CD14-positive monocyte (primary cell): ENCODE data around the gene UBL5. TPM values are rescaled to one million over a fixed set of nuclear protein-coding genes. Genes with fewer than 3 reads are reported as not detected.

Experiments
- DNase-seq, 3 donors: peaks; one replicate each; pipeline ENCODE4 v3.0.0-alpha.2; 2011 to 2022
- H2AFZ ChIP-seq: 2 replicates; pipeline ENCODE4 v1.6.0; 2012; ENCODE audit warnings: mild to moderate bottlenecking, low read depth, low read length, inconsistent platforms; ENCODE audit not compliant: insufficient read depth, poor library complexity, severe bottlenecking
- H3K27ac ChIP-seq, 2 donors: 1 replicate in 1 of 2; 2 replicates in 1 of 2; pipeline ENCODE4 v1.5.1; 2012 to 2013; ENCODE audit warnings: low read length in 2 of 2, control low read depth in 1 of 2, inconsistent platforms in 1 of 2, low read depth in 1 of 2, mild to moderate bottlenecking in 1 of 2
- H3K27me3 ChIP-seq, 2 donors: one replicate each; pipeline versions ENCODE4 v1.6.0 to v1.6.1; 2011 to 2013; ENCODE audit warnings: low read length in 2 of 2; ENCODE audit not compliant: control insufficient read depth in 2 of 2, insufficient read depth in 2 of 2
- H3K36me3 ChIP-seq, 2 donors: replicated peaks in 1 of 2; 1 replicate in 1 of 2; 2 replicates in 1 of 2; pipeline versions ENCODE4 v1.5.1 to v1.6.1; 2012 to 2013; ENCODE audit warnings: low read length in 2 of 2, control low read depth in 1 of 2, inconsistent platforms in 1 of 2, mild to moderate bottlenecking in 1 of 2; ENCODE audit not compliant: insufficient read depth in 2 of 2, control insufficient read depth in 1 of 2
- H3K4me1 ChIP-seq, 2 donors: 1 replicate in 1 of 2; 2 replicates in 1 of 2; pipeline versions ENCODE4 v1.5.1 to v1.6.1; 2012 to 2013; ENCODE audit warnings: low read length in 2 of 2, control low read depth in 1 of 2, inconsistent platforms in 1 of 2, mild to moderate bottlenecking in 1 of 2, moderate library complexity in 1 of 2; ENCODE audit not compliant: insufficient read depth in 2 of 2, control insufficient read depth in 1 of 2
- H3K4me2 ChIP-seq: replicated peaks from 2 replicates; pipeline ENCODE3; 2012; ENCODE audit warnings: low read length, moderate library complexity, mild to moderate bottlenecking; ENCODE audit not compliant: poor library complexity, severe bottlenecking; ENCODE audit errors: extremely low read depth
- H3K4me3 ChIP-seq, 3 experiments: fragments of 200-600 bp in 1 of 3; sonication (generic) in 1 of 3; replicated peaks in 1 of 3; 1 replicate in 2 of 3; 2 replicates in 1 of 3; pipeline ENCODE4 v1.5.1; 2011 to 2013; ENCODE audit warnings: low read length in 3 of 3, mild to moderate bottlenecking in 3 of 3, control low read depth in 2 of 3, low read depth in 2 of 3, inconsistent platforms in 1 of 3, moderate library complexity in 1 of 3
- H3K79me2 ChIP-seq: 2 replicates; pipeline ENCODE4 v1.6.0; 2012; ENCODE audit warnings: mild to moderate bottlenecking, control low read depth, inconsistent platforms, low read length, moderate library complexity; ENCODE audit not compliant: insufficient read depth
- H3K9ac ChIP-seq: 2 replicates; pipeline ENCODE4 v1.6.0; 2017; ENCODE audit warnings: low read length, mild to moderate bottlenecking; ENCODE audit not compliant: insufficient read depth, poor library complexity, severe bottlenecking
- H3K9me3 ChIP-seq, 2 donors: replicated peaks in 1 of 2; 1 replicate in 1 of 2; 2 replicates in 1 of 2; pipeline versions ENCODE4 v1.5.1 to v1.6.1; 2012 to 2013; ENCODE audit warnings: low read length in 2 of 2, control low read depth in 1 of 2; ENCODE audit not compliant: control insufficient read depth in 1 of 2, insufficient read depth in 1 of 2
- H4K20me1 ChIP-seq: 2 replicates; pipeline ENCODE4 v1.6.0; 2012; ENCODE audit warnings: mild to moderate bottlenecking, low read length, control low read depth, moderate library complexity; ENCODE audit not compliant: insufficient read depth
- H3K27ac Mint-ChIP-seq, 7 donors: one replicate each; pipeline ENCODE4 v1.8.0; 2020; ENCODE audit warnings: mild to moderate bottlenecking in 7 of 7, mixed read lengths in 7 of 7, moderate library complexity in 6 of 7, inconsistent platforms in 2 of 7
- H3K27me3 Mint-ChIP-seq, 3 donors: one replicate each; pipeline ENCODE4 v1.8.0; 2021 to 2022; ENCODE audit warnings: low read depth in 3 of 3, mild to moderate bottlenecking in 3 of 3, mixed read lengths in 3 of 3, moderate library complexity in 3 of 3, inconsistent platforms in 1 of 3
- H3K36me3 Mint-ChIP-seq, 2 donors: one replicate each; pipeline ENCODE4 v1.8.0; 2020; ENCODE audit warnings: mixed read lengths in 2 of 2, inconsistent platforms in 1 of 2, mild to moderate bottlenecking in 1 of 2
- H3K4me1 Mint-ChIP-seq: one replicate; pipeline ENCODE4 v1.8.0; 2020; ENCODE audit warnings: mild to moderate bottlenecking, mixed read lengths
- H3K4me3 Mint-ChIP-seq, 2 donors: one replicate each; pipeline ENCODE4 v1.8.0; 2020; ENCODE audit warnings: mild to moderate bottlenecking in 2 of 2, mixed read lengths in 2 of 2, moderate library complexity in 1 of 2
- H3K9me3 Mint-ChIP-seq, 7 donors: one replicate each; pipeline ENCODE4 v1.8.0; 2020 to 2022; ENCODE audit warnings: mixed read lengths in 7 of 7, mild to moderate bottlenecking in 6 of 7, moderate library complexity in 6 of 7, inconsistent platforms in 2 of 7
- CTCF ChIP-seq: fragments of 200-600 bp; IDR thresholded peaks from one replicate; pipeline ENCODE4 v1.8.0; 2022; ENCODE audit warnings: antibody characterized with exemption, mild to moderate bottlenecking
- WGBS: methylation state at CpG from one replicate; pipeline ENCODE4 v1.1.5; 2013; ENCODE audit warnings: missing lambda C conversion rate; ENCODE audit not compliant: insufficient coverage; 5-methylcytosine and 5-hydroxymethylcytosine counted together
- intact Hi-C, 2 donors: fragments of 100-400 bp; cut with micrococcal nuclease; formaldehyde crosslinking; loops; one replicate each; pipeline versions ENCODE4 v1.15.0 to v1.15.1; 2023
- polyA plus RNA-seq, 3 donors: library from polyadenylated mRNA; depleted of rRNA in 1 of 3; unstranded in 2 of 3; stranded (reverse) in 1 of 3; fragments of 300-500 nt in 2 of 3; fragments of >200 nt in 1 of 3; fragmentation: Illumina TruSeq in 2 of 3; gene quantifications; 1 replicate in 2 of 3; 2 replicates in 1 of 3; pipeline ENCODE4 v1.2.3, GENCODE V29; 2012 to 2021

Gene UBL5
- polyA plus RNA-seq, 3 donors, result 713 to 783 (median 728) TPM

- Mint-ChIP-seq H3K27ac (peak overlapping the region; percentile 93 to 98 (median 96)), H3K9me3 (no peaks in the 10 kb centered on the region), H3K27me3 (peaks cover 0 to 2% (median 0%) of the 10 kb centered on the region in 3 donors), H3K4me1 (peaks cover 22% of the 10 kb centered on the region), H3K36me3 (no peaks in the 10 kb centered on the region), H3K4me3 (peak overlapping the region; percentile 89 to 94)
- Histone ChIP-seq H4K20me1 (no peaks in the 10 kb centered on the region), H3K4me2 (peak overlapping the region; percentile 85), H2AFZ (peak overlapping the region; percentile 77), H3K9me3 (no peaks in the 10 kb centered on the region), H3K9ac (peak overlapping the region; percentile 76), H3K27me3 (no peaks in the 10 kb centered on the region), H3K36me3 (no peaks in the 10 kb centered on the region), H3K27ac (peak overlapping the region; percentile 83 to 89), H3K79me2 (peaks cover 6% of the 10 kb centered on the region), H3K4me3 (peak overlapping the region; percentile 58 to 79 (median 63)), H3K4me1 (peaks cover 9 to 15% of the 10 kb centered on the region in 2 donors)
- TF ChIP-seq CTCF, result no peak
- intact Hi-C loops, result no loop called here
- DNase-seq, result peak; percentile 89 to 94 (median 91)
- 0% methylated on average over 40 of the region's 74 CpGs for WGBS
These were observed 42.1 kb upstream of the UBL5 start for GRCh38 chr19:9785367-9786331.

GRCh38 chr19:9786342-9786741 is 41.4 kb upstream of the UBL5 start:
- Mint-ChIP-seq H3K9me3 (no peaks in the 10 kb centered on the region), H3K27ac (peak overlapping the region; percentile 93 to 98 (median 96)), H3K4me3 (peak overlapping the region; percentile 89 to 94), H3K4me1 (peaks cover 24% of the 10 kb centered on the region), H3K27me3 (peaks cover 0 to 2% (median 0%) of the 10 kb centered on the region in 3 donors), H3K36me3 (no peaks in the 10 kb centered on the region)
- intact Hi-C loops, result no loop called here
- H3K27me3 ChIP-seq, result no peaks in the 10 kb centered on the region
- no peaks in the 10 kb centered on the region for H3K9me3 ChIP-seq
- H3K9ac ChIP-seq, result no peak overlapping the region
- H2AFZ ChIP-seq, result peak overlapping the region; percentile 75
- DNase-seq, result no peak
- H4K20me1 ChIP-seq, result no peaks in the 10 kb centered on the region
- peak overlapping the region; percentile 85 for H3K4me2 ChIP-seq
- TF ChIP-seq CTCF, result no peak
- no peaks in the 10 kb centered on the region for H3K36me3 ChIP-seq
- H3K79me2 ChIP-seq, result peaks cover 6% of the 10 kb centered on the region
- peak overlapping the region; percentile 39 to 79 (median 63) for H3K4me3 ChIP-seq
- peaks cover 14 to 15% of the 10 kb centered on the region in 2 donors for H3K4me1 ChIP-seq
- WGBS, result 33% methylated on average over 8 of the region's 9 CpGs
- peak overlapping the region; percentile 83 to 89 for H3K27ac ChIP-seq
